Esophagus squamous epithelium (tissue), 4 donors: Measurements from ENCODE around the gene PKN1.

ENCODE experiments used
- CTCF ChIP-seq, 6 experiments: fragments of 450-650 bp in 4 of 6; fragments of 200-600 bp in 2 of 6; sonication (generic) in 2 of 6; IDR thresholded peaks; one replicate each; pipeline ENCODE4 v1.5.1; 2016 to 2019; ENCODE audit warnings: antibody characterized with exemption in 6 of 6, mild to moderate bottlenecking in 4 of 6, moderate library complexity in 4 of 6
- POLR2A ChIP-seq, 4 donors: fragments of 450-650 bp; IDR thresholded peaks; one replicate each; pipeline ENCODE4 v1.6.1; 2017; ENCODE audit warnings: antibody characterized with exemption in 4 of 4, mild to moderate bottlenecking in 4 of 4, moderate library complexity in 3 of 4

- TF ChIP-seq CTCF (IDR thresholded peaks at IDR 0.05) (no peak), POLR2A (IDR thresholded peaks at IDR 0.05) (no peak)
Observed at GRCh38 chr19:14400951-14401431, 32.1 kb upstream of the PKN1 start.
